B cell (primary cell): ENCODE data around the gene TTC28. TPM values are rescaled to one million over a fixed set of nuclear protein-coding genes. Genes with fewer than 3 reads are reported as not detected.

Source experiments
- ATAC-seq: fragments of 200-7000 bp; cut with Tn5 transposase; one replicate; pipeline ENCODE4 v1.10.0; 2021; ENCODE audit warnings: low read depth, mild to moderate bottlenecking, moderate number of reproducible peaks, moderate library complexity
- CTCF ChIA-PET: fragments of 350-600 bp; sonication (Branson Sonifier 250); formaldehyde crosslinking; loops from one replicate; lab custom pipeline; 2021; ENCODE audit warnings: antibody characterized with exemption, inconsistent platforms; lab: Charles Lee
- POLR2A ChIA-PET: fragments of 350-600 bp; sonication (Branson Sonifier 250); formaldehyde crosslinking; loops from one replicate; lab custom pipeline; 2021; ENCODE audit warnings: antibody characterized with exemption; lab: Charles Lee
- DNase-seq: peaks from one replicate; pipeline ENCODE4 v3.0.0; 2013
- H2AFZ ChIP-seq: 2 replicates; pipeline ENCODE4 v1.6.1; 2012; ENCODE audit warnings: mild to moderate bottlenecking, low read depth, low read length; ENCODE audit not compliant: insufficient read depth, poor library complexity, severe bottlenecking
- H3K27ac ChIP-seq, 2 donors: 1 replicate in 1 of 2; 2 replicates in 1 of 2; pipeline ENCODE4 v1.5.1; 2012 to 2013; ENCODE audit warnings: low read length in 2 of 2, mild to moderate bottlenecking in 2 of 2, moderate library complexity in 1 of 2
- H3K27me3 ChIP-seq, 4 experiments: fragments of 200-600 bp in 1 of 4; sonication (generic) in 1 of 4; replicated peaks in 1 of 4; 1 replicate in 2 of 4; 2 replicates in 2 of 4; pipeline versions ENCODE4 v1.6.1 to v1.7.0; 2013 to 2016; ENCODE audit warnings: low read length in 3 of 4, mild to moderate bottlenecking in 2 of 4, mixed read lengths in 1 of 4, moderate library complexity in 1 of 4; ENCODE audit not compliant: insufficient read depth in 4 of 4, control insufficient read depth in 3 of 4; ENCODE audit errors: control extremely low read depth in 1 of 4
- H3K36me3 ChIP-seq, 2 experiments: replicated peaks in 1 of 2; 1 replicate in 1 of 2; 2 replicates in 1 of 2; pipeline versions ENCODE4 v1.6.1 to v1.7.1; 2013; ENCODE audit warnings: low read length in 1 of 2; ENCODE audit not compliant: insufficient read depth in 2 of 2, control insufficient read depth in 1 of 2; ENCODE audit errors: control extremely low read depth in 1 of 2, extremely low read depth in 1 of 2
- H3K4me1 ChIP-seq, 2 donors: fragments of 200-600 bp in 1 of 2; sonication (generic) in 1 of 2; 1 replicate in 1 of 2; 2 replicates in 1 of 2; pipeline versions ENCODE4 v1.5.1 to v1.6.1; 2013 to 2017; ENCODE audit warnings: low read length in 2 of 2; ENCODE audit not compliant: control insufficient read depth in 2 of 2, insufficient read depth in 2 of 2
- H3K4me2 ChIP-seq: replicated peaks from 2 replicates; pipeline ENCODE3; 2012; ENCODE audit warnings: mild to moderate bottlenecking, low read depth, low read length; ENCODE audit not compliant: poor library complexity, severe bottlenecking
- H3K4me3 ChIP-seq, 5 experiments: fragments of 200-600 bp in 1 of 5; sonication (generic) in 1 of 5; 1 replicate in 3 of 5; 2 replicates in 2 of 5; pipeline versions ENCODE4 v1.5.1 to v1.7.0; 2011 to 2016; ENCODE audit warnings: low read length in 4 of 5, mild to moderate bottlenecking in 4 of 5, low read depth in 2 of 5, control low read depth in 1 of 5, moderate library complexity in 1 of 5; ENCODE audit not compliant: insufficient read depth in 1 of 5; ENCODE audit errors: control extremely low read depth in 1 of 5, extremely low read depth in 1 of 5
- H3K79me2 ChIP-seq: fragments of 200-600 bp; sonication (generic); one replicate; pipeline ENCODE4 v1.6.0; 2016; ENCODE audit warnings: low read length; ENCODE audit not compliant: control insufficient read depth, insufficient read depth
- H3K9ac ChIP-seq: fragments of 200-600 bp; sonication (generic); 2 replicates; pipeline ENCODE4 v1.6.1; 2017; ENCODE audit warnings: mild to moderate bottlenecking, low read length, moderate library complexity
- H3K9me3 ChIP-seq, 3 donors: one replicate each; pipeline versions ENCODE4 v1.6.1 to v1.7.1; 2013; ENCODE audit warnings: low read length in 2 of 3; ENCODE audit not compliant: control insufficient read depth in 2 of 3, insufficient read depth in 1 of 3; ENCODE audit errors: control extremely low read depth in 1 of 3
- H4K20me1 ChIP-seq: 2 replicates; pipeline ENCODE4 v1.6.0; 2012; ENCODE audit warnings: mild to moderate bottlenecking, low read length; ENCODE audit not compliant: insufficient read depth, control insufficient read depth, poor library complexity, severe bottlenecking
- H3K27ac Mint-ChIP-seq: one replicate; pipeline ENCODE4 v1.8.0; 2021; ENCODE audit warnings: mixed read lengths
- H3K27me3 Mint-ChIP-seq: one replicate; pipeline ENCODE4 v1.8.0; 2021; ENCODE audit warnings: mixed read lengths
- H3K4me1 Mint-ChIP-seq: one replicate; pipeline ENCODE4 v1.8.0; 2021; ENCODE audit warnings: mixed read lengths
- H3K4me3 Mint-ChIP-seq: one replicate; pipeline ENCODE4 v1.8.0; 2021; ENCODE audit warnings: mixed read lengths
- H3K9me3 Mint-ChIP-seq: one replicate; pipeline ENCODE4 v1.8.0; 2022; ENCODE audit warnings: mixed read lengths; ENCODE audit not compliant: insufficient read depth
- CTCF ChIP-seq: fragments of 200-600 bp; IDR thresholded peaks from one replicate; pipeline ENCODE4 v1.8.0; 2022; ENCODE audit warnings: antibody characterized with exemption, mild to moderate bottlenecking
- EZH2 ChIP-seq: IDR thresholded peaks from 2 replicates; pipeline ENCODE4 v1.6.1; 2012; ENCODE audit warnings: borderline replicate concordance, low read depth, mild to moderate bottlenecking, moderate library complexity, low read length; ENCODE audit not compliant: insufficient read depth, poor library complexity, severe bottlenecking
- WGBS: methylation state at CpG from one replicate; pipeline ENCODE4 v1.1.5; 2013; ENCODE audit warnings: missing lambda C conversion rate; ENCODE audit not compliant: insufficient coverage; 5-methylcytosine and 5-hydroxymethylcytosine counted together
- intact Hi-C: fragments of 100-400 bp; cut with micrococcal nuclease; formaldehyde crosslinking; loops from one replicate; pipeline ENCODE4 v1.10.0; 2022
- polyA plus RNA-seq: library from polyadenylated mRNA; depleted of rRNA; stranded (reverse); fragments of >200 nt; gene quantifications from 2 replicates; pipeline ENCODE4 v1.2.3, GENCODE V29; 2012
- total RNA-seq, 2 donors: library from RNA; stranded (reverse); fragments of 120-200 nt in 1 of 2; gene quantifications; 1 replicate in 1 of 2; 2 replicates in 1 of 2; pipeline versions ENCODE4 v1.2.3 to v1.2.4, GENCODE V29; 2013 to 2022

The TTC28 gene
- total and polyA plus RNA-seq, 2 donors (not counting 1 experiment from before 2014, with no cell fraction given): 4.5 to 7.3 TPM

- no peak overlapping the region for H3K9ac ChIP-seq
- TF ChIP-seq EZH2: no peak
- TF ChIP-seq CTCF: peak; percentile 91
Observed at GRCh38 chr22:28019881-28020861, 659.5 kb downstream of the TTC28 start.

GRCh38 chr22:28019360-28019759 is 660.3 kb downstream of the TTC28 start:
- no peak for ATAC-seq

More at GRCh38 chr22:28019881-28020861, 659.5 kb downstream of the TTC28 start:
- Histone ChIP-seq H3K9me3 (no peaks in the 10 kb centered on the region), H2AFZ (peak overlapping the region; percentile 27), H3K4me2 (no peak overlapping the region), H3K27ac (no peak overlapping the region), H3K36me3 (no peaks in the 10 kb centered on the region), H3K4me3 (no peak overlapping the region), H3K4me1 (no peaks in the 10 kb centered on the region), H4K20me1 (no peaks in the 10 kb centered on the region), H3K79me2 (no peaks in the 10 kb centered on the region), H3K27me3 (no peaks in the 10 kb centered on the region)
- POLR2A ChIA-PET: no interaction called here
- ATAC-seq (peak; percentile 80), DNase-seq (peak; percentile 67)
- CTCF ChIA-PET: interaction anchor here (0.7 to 3.3 kb wide), 19 partner anchors 9 to 1226 kb away, joined by 3 to 15 read pairs (median 4); no protein-coding TSS in a partner anchor
- Mint-ChIP-seq H3K4me3 (no peak overlapping the region), H3K27ac (no peak overlapping the region), H3K9me3 (no peaks in the 10 kb centered on the region), H3K4me1 (peaks cover 2% of the 10 kb centered on the region), H3K27me3 (no peaks in the 10 kb centered on the region)
- 65% methylated on average over 17 of the region's 20 CpGs for WGBS
- intact Hi-C loops: loop anchor here (5.0 kb wide), 1 partner anchor 807 kb away; no protein-coding TSS in a partner anchor

More at GRCh38 chr22:28019360-28019759, 660.3 kb downstream of the TTC28 start:
- H3K4me1 ChIP-seq: no peaks in the 10 kb centered on the region
- intact Hi-C loops: no loop called here
- H3K9me3 Mint-ChIP-seq: no peaks in the 10 kb centered on the region
- no peak overlapping the region for H3K9ac ChIP-seq
- WGBS: 53% methylated on average over 5 of the region's 8 CpGs
- H3K9me3 ChIP-seq: no peaks in the 10 kb centered on the region
- no peaks in the 10 kb centered on the region for H3K27me3 ChIP-seq
- H3K4me3 Mint-ChIP-seq: no peak overlapping the region
- H2AFZ ChIP-seq: no peak overlapping the region
- no peaks in the 10 kb centered on the region for H4K20me1 ChIP-seq
- no peak for DNase-seq
- H3K36me3 ChIP-seq: no peaks in the 10 kb centered on the region
- H3K27ac ChIP-seq: no peak overlapping the region
- no peak overlapping the region for H3K4me2 ChIP-seq
- no peaks in the 10 kb centered on the region for H3K79me2 ChIP-seq
- no peak for TF ChIP-seq EZH2
- TF ChIP-seq CTCF: no peak
- H3K27ac Mint-ChIP-seq: no peak overlapping the region
- H3K27me3 Mint-ChIP-seq: no peaks in the 10 kb centered on the region
- ChIA-PET POLR2A (no interaction called here), CTCF (interaction anchor here (0.7 to 3.3 kb wide), 16 partner anchors 10 to 1227 kb away, joined by 3 to 15 read pairs (median 4); no protein-coding TSS in a partner anchor)
- H3K4me3 ChIP-seq: no peak overlapping the region
- H3K4me1 Mint-ChIP-seq: peaks cover 2% of the 10 kb centered on the region
